Neutrophil (primary cell): Measurements from ENCODE around the gene LONP2.
A peak's percentile ranks its signal among the peaks of the same experiment; 100 is the strongest.
"Not testable (repeated sequence)": the region's sequence is repeated elsewhere in the genome, so short reads cannot be mapped to it uniquely, and the experiment has no call there.

Experiments
- H3K27ac ChIP-seq: fragments of 200-600 bp; sonication (generic); 2 replicates; pipeline ENCODE4 v1.5.1; 2016; ENCODE audit warnings: mild to moderate bottlenecking, moderate library complexity
- H3K27me3 ChIP-seq: fragments of 200-600 bp; sonication (generic); 2 replicates; pipeline ENCODE4 v1.6.0; 2016; ENCODE audit warnings: mild to moderate bottlenecking
- H3K36me3 ChIP-seq: fragments of 200-600 bp; sonication (generic); 2 replicates; pipeline ENCODE4 v1.5.1; 2017
- H3K4me1 ChIP-seq, 2 experiments: fragments of 200-600 bp in 1 of 2; sonication (generic) in 1 of 2; 1 replicate in 1 of 2; 2 replicates in 1 of 2; pipeline versions ENCODE4 v1.5.1 to v1.6.1; 2013 to 2016; ENCODE audit warnings: low read depth in 1 of 2, low read length in 1 of 2, mild to moderate bottlenecking in 1 of 2, moderate library complexity in 1 of 2; ENCODE audit not compliant: control insufficient read depth in 1 of 2, insufficient read depth in 1 of 2
- H3K4me3 ChIP-seq, 2 experiments: fragments of 200-600 bp in 1 of 2; sonication (generic) in 1 of 2; 1 replicate in 1 of 2; 2 replicates in 1 of 2; pipeline ENCODE4 v1.5.1; 2013 to 2016; ENCODE audit warnings: low read depth in 1 of 2, low read length in 1 of 2, mild to moderate bottlenecking in 1 of 2, moderate library complexity in 1 of 2
- H3K9me3 ChIP-seq: fragments of 200-600 bp; sonication (generic); 2 replicates; pipeline ENCODE4 v1.5.1; 2016
- TF ChIP-seq, protein P1 (sequence below): fragments of 200-600 bp; sonication (generic); IDR thresholded peaks from 2 replicates; pipeline ENCODE4 v1.5.1; 2016; ENCODE audit warnings: antibody characterized with exemption

The LONP2 gene

GRCh38 chr16:48369765-48370164 lies 125.7 kb downstream of the LONP2 start:
- H3K9me3 ChIP-seq, result no peaks in the 10 kb centered on the region
- no peak overlapping the region for H3K4me3 ChIP-seq
- TF ChIP-seq, protein P1, sequence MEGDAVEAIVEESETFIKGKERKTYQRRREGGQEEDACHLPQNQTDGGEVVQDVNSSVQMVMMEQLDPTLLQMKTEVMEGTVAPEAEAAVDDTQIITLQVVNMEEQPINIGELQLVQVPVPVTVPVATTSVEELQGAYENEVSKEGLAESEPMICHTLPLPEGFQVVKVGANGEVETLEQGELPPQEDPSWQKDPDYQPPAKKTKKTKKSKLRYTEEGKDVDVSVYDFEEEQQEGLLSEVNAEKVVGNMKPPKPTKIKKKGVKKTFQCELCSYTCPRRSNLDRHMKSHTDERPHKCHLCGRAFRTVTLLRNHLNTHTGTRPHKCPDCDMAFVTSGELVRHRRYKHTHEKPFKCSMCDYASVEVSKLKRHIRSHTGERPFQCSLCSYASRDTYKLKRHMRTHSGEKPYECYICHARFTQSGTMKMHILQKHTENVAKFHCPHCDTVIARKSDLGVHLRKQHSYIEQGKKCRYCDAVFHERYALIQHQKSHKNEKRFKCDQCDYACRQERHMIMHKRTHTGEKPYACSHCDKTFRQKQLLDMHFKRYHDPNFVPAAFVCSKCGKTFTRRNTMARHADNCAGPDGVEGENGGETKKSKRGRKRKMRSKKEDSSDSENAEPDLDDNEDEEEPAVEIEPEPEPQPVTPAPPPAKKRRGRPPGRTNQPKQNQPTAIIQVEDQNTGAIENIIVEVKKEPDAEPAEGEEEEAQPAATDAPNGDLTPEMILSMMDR, result no peak
- H3K4me1 ChIP-seq, result peaks cover 36 to 37% of the 10 kb centered on the region in 2 experiments
- H3K27ac ChIP-seq, result no peak overlapping the region
- no peaks in the 10 kb centered on the region for H3K27me3 ChIP-seq
- H3K36me3 ChIP-seq, result no peaks in the 10 kb centered on the region

- Histone ChIP-seq H3K4me1 (peaks cover 32% of the 10 kb centered on the region in 2 experiments), H3K27ac (no peak overlapping the region), H3K36me3 (no peaks in the 10 kb centered on the region), H3K9me3 (no peaks in the 10 kb centered on the region), H3K27me3 (no peaks in the 10 kb centered on the region), H3K4me3 (no peak overlapping the region)
- TF ChIP-seq, protein P1, result no peak
Measured at GRCh38 chr16:48370229-48370628, 126.1 kb downstream of the LONP2 start.

DNA sequence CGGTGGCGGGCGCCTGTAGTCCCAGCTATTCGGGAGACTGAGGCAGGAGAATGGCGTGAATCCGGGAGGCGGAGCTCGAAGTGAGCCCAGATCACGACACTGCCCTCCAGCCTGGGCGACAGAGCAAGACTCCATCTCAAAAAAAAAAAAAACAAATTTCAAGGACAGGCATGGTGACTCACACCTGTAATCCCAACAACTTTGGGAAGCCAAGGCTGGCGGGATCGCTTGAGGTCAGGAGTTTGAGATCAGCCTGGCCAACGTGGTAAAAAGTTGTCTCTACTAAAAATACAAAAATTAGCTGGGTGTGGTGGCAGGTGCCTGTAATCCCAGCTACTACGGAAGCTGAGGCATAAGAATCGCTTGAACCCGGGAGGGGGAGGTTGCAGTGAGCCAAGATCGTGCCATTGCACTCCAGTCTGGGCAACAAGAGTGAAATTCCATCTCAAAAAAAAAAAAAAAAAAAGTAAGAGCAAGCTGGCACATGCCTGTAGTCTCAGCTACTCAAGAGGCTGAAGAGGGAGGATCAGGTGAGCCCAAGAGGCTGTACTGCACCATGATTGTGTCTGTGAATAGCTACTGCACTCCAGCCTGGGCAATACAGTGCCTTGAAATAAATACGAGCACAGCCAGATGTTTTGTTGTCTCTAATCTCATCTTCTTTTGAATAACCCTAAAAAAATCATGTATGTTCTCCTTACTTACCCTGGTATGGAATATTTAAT lies 126.7 kb downstream of the LONP2 start:
- H3K36me3 ChIP-seq, H3K9me3 ChIP-seq, H3K4me3 ChIP-seq, H3K27me3 ChIP-seq, H3K27ac ChIP-seq: not testable (repeated sequence)
- peaks cover 26 to 29% of the 10 kb centered on the region in 2 experiments for H3K4me1 ChIP-seq

GRCh38 chr16:48371393-48371780 lies 127.3 kb downstream of the LONP2 start:
- Histone ChIP-seq H3K4me3 (no peak overlapping the region), H3K27me3 (no peaks in the 10 kb centered on the region), H3K36me3 (no peaks in the 10 kb centered on the region), H3K9me3 (no peaks in the 10 kb centered on the region), H3K4me1 (peaks cover 26 to 27% of the 10 kb centered on the region in 2 experiments), H3K27ac (no peak overlapping the region)
- TF ChIP-seq, protein P1, result no peak

DNA sequence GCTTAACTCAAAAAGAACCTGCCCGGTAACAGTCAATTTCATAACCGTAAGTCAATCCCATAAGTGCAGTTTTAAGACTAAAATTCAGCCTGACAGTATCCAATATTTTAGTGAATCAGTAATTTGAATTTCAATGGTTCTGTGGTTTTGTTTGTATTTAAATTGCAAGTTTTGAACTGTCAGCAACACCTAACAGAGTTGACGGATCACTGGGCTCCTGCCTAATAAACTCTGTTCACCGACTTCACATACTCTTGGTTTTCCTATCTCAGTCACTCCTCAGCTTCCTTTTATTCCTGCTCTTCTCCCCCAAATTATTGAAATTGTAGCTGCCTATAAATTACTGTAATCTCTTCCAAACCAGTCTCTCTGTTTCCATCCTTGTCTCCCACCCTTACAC lies 128.6 kb downstream of the LONP2 start:
- Histone ChIP-seq H3K27me3 (no peaks in the 10 kb centered on the region), H3K4me1 (peaks cover 25 to 27% of the 10 kb centered on the region in 2 experiments), H3K27ac (no peak overlapping the region), H3K36me3 (no peaks in the 10 kb centered on the region), H3K9me3 (no peaks in the 10 kb centered on the region), H3K4me3 (no peak overlapping the region)
- TF ChIP-seq, protein P1, result no peak

GRCh38 chr16:48373258-48374029 lies 129.3 kb downstream of the LONP2 start:
- no peak overlapping the region for H3K4me3 ChIP-seq
- peaks cover 32 to 34% of the 10 kb centered on the region in 2 experiments for H3K4me1 ChIP-seq
- H3K27ac ChIP-seq, result peak overlapping the region; percentile 32
- H3K9me3 ChIP-seq, result no peaks in the 10 kb centered on the region
- H3K27me3 ChIP-seq, result no peaks in the 10 kb centered on the region
- TF ChIP-seq, protein P1, result no peak
- no peaks in the 10 kb centered on the region for H3K36me3 ChIP-seq
